Measurements from ENCODE around the gene TMEM182. TPM values are rescaled to one million over a fixed set of nuclear protein-coding genes. Genes with fewer than 3 reads are reported as not detected.

Gene TMEM182
- total and polyA plus RNA-seq, 9 of the 15 experiments (the other 6 are each of a cell fraction or from before 2014, with no cell fraction given), result 5.2 to 11.4 (median 7.5) TPM

DNA sequence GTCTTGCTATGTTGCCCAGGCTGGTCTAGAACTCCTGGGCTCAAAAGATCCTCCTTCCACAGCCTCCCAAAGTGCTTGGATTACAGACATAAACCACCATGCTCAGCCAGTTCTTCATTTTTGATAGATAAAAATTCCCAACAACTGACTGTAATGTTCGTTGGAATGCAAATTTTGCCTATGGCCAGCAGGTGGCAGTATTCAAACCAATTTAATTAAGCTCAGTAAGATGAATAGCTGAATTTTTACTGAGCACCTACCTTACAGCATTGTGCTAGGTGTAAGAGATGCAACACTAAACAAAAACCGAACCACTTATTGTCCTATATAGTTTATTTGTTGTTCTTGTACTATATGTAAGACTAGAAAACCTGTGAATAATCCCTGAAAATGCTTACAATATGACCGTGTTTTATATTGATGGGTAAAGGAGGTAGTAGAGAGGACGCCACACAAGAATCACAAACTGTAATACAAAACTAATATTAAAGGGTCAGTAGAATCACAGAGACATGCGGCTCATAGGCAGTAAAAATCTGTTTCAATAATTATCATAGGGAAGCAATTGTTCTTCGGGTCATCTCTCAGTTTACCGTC is 8.2 kb upstream of the TMEM182 start (continued):
- TF ChIP-seq, protein P1, sequence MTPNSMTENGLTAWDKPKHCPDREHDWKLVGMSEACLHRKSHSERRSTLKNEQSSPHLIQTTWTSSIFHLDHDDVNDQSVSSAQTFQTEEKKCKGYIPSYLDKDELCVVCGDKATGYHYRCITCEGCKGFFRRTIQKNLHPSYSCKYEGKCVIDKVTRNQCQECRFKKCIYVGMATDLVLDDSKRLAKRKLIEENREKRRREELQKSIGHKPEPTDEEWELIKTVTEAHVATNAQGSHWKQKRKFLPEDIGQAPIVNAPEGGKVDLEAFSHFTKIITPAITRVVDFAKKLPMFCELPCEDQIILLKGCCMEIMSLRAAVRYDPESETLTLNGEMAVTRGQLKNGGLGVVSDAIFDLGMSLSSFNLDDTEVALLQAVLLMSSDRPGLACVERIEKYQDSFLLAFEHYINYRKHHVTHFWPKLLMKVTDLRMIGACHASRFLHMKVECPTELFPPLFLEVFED (CRISPR knock-in tag; conservative IDR thresholded peaks at IDR 0.05), result no peak
- no peak for TF ChIP-seq POU5F1 (IDR thresholded peaks at IDR 0.05; ENCODE audit: borderline replicate concordance, low read depth, low read length, partially characterized antibody)
- no peak for TF ChIP-seq RBM15 (IDR thresholded peaks at IDR 0.05; ENCODE audit: insufficient read depth, low read length)
- TF ChIP-seq, protein P2, sequence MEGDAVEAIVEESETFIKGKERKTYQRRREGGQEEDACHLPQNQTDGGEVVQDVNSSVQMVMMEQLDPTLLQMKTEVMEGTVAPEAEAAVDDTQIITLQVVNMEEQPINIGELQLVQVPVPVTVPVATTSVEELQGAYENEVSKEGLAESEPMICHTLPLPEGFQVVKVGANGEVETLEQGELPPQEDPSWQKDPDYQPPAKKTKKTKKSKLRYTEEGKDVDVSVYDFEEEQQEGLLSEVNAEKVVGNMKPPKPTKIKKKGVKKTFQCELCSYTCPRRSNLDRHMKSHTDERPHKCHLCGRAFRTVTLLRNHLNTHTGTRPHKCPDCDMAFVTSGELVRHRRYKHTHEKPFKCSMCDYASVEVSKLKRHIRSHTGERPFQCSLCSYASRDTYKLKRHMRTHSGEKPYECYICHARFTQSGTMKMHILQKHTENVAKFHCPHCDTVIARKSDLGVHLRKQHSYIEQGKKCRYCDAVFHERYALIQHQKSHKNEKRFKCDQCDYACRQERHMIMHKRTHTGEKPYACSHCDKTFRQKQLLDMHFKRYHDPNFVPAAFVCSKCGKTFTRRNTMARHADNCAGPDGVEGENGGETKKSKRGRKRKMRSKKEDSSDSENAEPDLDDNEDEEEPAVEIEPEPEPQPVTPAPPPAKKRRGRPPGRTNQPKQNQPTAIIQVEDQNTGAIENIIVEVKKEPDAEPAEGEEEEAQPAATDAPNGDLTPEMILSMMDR (IDR thresholded peaks at IDR 0.05 in 2 of 3, conservative IDR thresholded peaks at IDR 0.05 in 1 of 3; ENCODE audit: insufficient read depth in 2 of 3, low read depth in 1 of 3, low read length in 3 of 3), result peak; percentile 32 to 78 (median 75); a peak in 5 of 6 replicates
- peak in 1 of 2 experiments; percentile 55; a peak in 3 of 4 replicates for TF ChIP-seq RAD21 (CRISPR knock-in tag; conservative IDR thresholded peaks at IDR 0.05 in 1 of 2, IDR thresholded peaks at IDR 0.05 in 1 of 2)
- TF ChIP-seq RBM25 (IDR thresholded peaks at IDR 0.05; ENCODE audit: low read depth, low read length, severe bottlenecking), result peak; percentile 7
- TF ChIP-seq, protein P3, sequence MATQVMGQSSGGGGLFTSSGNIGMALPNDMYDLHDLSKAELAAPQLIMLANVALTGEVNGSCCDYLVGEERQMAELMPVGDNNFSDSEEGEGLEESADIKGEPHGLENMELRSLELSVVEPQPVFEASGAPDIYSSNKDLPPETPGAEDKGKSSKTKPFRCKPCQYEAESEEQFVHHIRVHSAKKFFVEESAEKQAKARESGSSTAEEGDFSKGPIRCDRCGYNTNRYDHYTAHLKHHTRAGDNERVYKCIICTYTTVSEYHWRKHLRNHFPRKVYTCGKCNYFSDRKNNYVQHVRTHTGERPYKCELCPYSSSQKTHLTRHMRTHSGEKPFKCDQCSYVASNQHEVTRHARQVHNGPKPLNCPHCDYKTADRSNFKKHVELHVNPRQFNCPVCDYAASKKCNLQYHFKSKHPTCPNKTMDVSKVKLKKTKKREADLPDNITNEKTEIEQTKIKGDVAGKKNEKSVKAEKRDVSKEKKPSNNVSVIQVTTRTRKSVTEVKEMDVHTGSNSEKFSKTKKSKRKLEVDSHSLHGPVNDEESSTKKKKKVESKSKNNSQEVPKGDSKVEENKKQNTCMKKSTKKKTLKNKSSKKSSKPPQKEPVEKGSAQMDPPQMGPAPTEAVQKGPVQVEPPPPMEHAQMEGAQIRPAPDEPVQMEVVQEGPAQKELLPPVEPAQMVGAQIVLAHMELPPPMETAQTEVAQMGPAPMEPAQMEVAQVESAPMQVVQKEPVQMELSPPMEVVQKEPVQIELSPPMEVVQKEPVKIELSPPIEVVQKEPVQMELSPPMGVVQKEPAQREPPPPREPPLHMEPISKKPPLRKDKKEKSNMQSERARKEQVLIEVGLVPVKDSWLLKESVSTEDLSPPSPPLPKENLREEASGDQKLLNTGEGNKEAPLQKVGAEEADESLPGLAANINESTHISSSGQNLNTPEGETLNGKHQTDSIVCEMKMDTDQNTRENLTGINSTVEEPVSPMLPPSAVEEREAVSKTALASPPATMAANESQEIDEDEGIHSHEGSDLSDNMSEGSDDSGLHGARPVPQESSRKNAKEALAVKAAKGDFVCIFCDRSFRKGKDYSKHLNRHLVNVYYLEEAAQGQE (IDR thresholded peaks at IDR 0.05; ENCODE audit: borderline replicate concordance), result peak; percentile 17; the same call in 1 of the 2 replicates
- TF ChIP-seq, protein P3 (CRISPR knock-in tag; IDR thresholded peaks at IDR 0.05; ENCODE audit: low read depth), result no peak
- 0 out of 2 replicates have a peak, but pooled peaks have one; percentile 24 for TF ChIP-seq SMC3 (conservative IDR thresholded peaks at IDR 0.05; ENCODE audit: insufficient read depth, low read depth, low read length)

Data from K562 (cell line).